ENCODE results near the gene GFRA1. TPM values are rescaled to one million over a fixed set of nuclear protein-coding genes. Genes with fewer than 3 reads are reported as not detected.

GFRA1 gene
- total RNA-seq, 4 donors from 2014 or later, result 57.9 to 104 (median 61.6) TPM

DNA sequence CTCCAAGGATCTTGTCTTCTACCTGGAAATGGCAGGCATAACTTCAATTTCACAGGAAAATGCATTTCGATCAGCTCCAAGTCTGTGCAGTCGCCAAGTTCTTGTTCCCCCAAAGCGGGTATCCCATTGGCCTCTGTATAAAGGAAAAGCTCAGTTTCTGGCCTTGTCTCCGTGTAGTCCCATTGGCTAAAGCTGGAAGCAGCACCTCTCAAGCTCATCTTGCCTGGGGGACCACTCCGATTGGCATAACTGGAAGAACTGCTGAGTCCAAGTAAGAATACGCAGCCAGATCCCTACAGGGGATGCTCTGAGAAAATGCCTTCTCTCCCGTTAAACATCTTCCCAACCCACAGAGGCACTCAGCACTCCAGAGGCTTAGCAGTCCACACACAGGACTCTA is 205.2 kb downstream of the GFRA1 start:
- DNase-seq (ENCODE audit: low spot score in 2 of 2), result no peak
- Histone ChIP-seq H3K9me3 (no peaks in the 10 kb centered on the region), H3K36me3 (no peaks in the 10 kb centered on the region), H3K27me3 (no peaks in the 10 kb centered on the region), H3K4me1 (no peaks in the 10 kb centered on the region), H3K27ac (no peak overlapping the region), H3K4me3 (no peak overlapping the region)
- 83 to 89% methylated on average over 7 of the region's 7 CpGs for WGBS, 2 donors
- TF ChIP-seq, protein P1, sequence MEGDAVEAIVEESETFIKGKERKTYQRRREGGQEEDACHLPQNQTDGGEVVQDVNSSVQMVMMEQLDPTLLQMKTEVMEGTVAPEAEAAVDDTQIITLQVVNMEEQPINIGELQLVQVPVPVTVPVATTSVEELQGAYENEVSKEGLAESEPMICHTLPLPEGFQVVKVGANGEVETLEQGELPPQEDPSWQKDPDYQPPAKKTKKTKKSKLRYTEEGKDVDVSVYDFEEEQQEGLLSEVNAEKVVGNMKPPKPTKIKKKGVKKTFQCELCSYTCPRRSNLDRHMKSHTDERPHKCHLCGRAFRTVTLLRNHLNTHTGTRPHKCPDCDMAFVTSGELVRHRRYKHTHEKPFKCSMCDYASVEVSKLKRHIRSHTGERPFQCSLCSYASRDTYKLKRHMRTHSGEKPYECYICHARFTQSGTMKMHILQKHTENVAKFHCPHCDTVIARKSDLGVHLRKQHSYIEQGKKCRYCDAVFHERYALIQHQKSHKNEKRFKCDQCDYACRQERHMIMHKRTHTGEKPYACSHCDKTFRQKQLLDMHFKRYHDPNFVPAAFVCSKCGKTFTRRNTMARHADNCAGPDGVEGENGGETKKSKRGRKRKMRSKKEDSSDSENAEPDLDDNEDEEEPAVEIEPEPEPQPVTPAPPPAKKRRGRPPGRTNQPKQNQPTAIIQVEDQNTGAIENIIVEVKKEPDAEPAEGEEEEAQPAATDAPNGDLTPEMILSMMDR (IDR thresholded peaks at IDR 0.05), result no peak
- TF ChIP-seq POLR2A (IDR thresholded peaks at IDR 0.05) (no peak), EP300 (IDR thresholded peaks at IDR 0.05) (no peak)

DNA sequence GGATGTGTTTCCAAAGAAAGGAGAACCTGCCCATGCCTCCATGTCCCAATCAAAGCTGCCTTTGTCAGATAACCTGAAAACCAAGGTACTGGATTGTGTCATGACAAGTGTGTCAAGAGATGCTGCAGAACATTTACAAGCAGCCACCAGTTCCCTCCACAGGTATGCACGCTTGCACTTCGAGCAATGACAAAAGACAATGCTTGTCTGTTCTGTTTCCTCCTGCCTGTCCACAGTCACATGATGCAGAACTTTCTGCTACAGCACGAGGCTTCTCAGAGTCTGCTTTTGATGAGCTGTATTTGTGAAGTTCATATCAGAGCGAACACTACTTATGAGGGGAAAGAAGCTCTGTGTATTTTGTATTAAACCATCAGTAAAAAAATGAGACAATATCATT is 209.9 kb downstream of the GFRA1 start:
- TF ChIP-seq POLR2A (IDR thresholded peaks at IDR 0.05) (no peak), EP300 (IDR thresholded peaks at IDR 0.05) (no peak)
- TF ChIP-seq, protein P1 (IDR thresholded peaks at IDR 0.05), result no peak
- Histone ChIP-seq H3K4me3 (no peak overlapping the region), H3K9me3 (no peaks in the 10 kb centered on the region), H3K27ac (no peak overlapping the region), H3K36me3 (no peaks in the 10 kb centered on the region), H3K4me1 (no peaks in the 10 kb centered on the region), H3K27me3 (no peaks in the 10 kb centered on the region)
- WGBS, 2 donors, result 71 to 74% methylated on average over 4 of the region's 4 CpGs
- DNase-seq (ENCODE audit: low spot score in 2 of 2), result no peak

DNA sequence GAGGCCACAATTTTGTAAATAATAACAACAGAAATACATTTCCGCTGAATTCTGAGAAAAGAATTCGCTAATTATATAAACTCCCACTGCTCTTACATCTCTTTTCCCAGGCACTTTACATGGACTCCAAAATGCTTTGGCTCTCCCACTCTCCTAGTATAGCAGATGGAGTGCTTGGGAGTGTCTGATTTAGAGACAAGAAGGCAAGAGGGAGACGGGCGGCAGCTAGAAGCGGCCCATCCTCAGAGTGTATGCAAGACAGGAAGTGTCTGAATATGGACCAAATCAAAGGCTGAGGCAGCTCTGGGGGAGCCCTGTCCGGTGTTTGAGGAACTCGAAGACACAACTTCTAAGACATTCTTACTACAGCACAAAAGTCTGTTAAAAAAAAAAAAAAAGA is 212.1 kb downstream of the GFRA1 start:
- no peaks in the 10 kb centered on the region for H3K27me3 ChIP-seq
- no peak overlapping the region for H3K27ac ChIP-seq
- WGBS, 2 donors, result 69 to 80% methylated on average over 7 of the region's 7 CpGs
- TF ChIP-seq, protein P1 (IDR thresholded peaks at IDR 0.05), result no peak
- TF ChIP-seq POLR2A (IDR thresholded peaks at IDR 0.05) (no peak), EP300 (IDR thresholded peaks at IDR 0.05) (no peak)
- H3K9me3 ChIP-seq, result no peaks in the 10 kb centered on the region
- no peak overlapping the region for H3K4me3 ChIP-seq
- no peaks in the 10 kb centered on the region for H3K36me3 ChIP-seq
- DNase-seq (ENCODE audit: low spot score in 2 of 2), result no peak
- no peaks in the 10 kb centered on the region for H3K4me1 ChIP-seq

DNA sequence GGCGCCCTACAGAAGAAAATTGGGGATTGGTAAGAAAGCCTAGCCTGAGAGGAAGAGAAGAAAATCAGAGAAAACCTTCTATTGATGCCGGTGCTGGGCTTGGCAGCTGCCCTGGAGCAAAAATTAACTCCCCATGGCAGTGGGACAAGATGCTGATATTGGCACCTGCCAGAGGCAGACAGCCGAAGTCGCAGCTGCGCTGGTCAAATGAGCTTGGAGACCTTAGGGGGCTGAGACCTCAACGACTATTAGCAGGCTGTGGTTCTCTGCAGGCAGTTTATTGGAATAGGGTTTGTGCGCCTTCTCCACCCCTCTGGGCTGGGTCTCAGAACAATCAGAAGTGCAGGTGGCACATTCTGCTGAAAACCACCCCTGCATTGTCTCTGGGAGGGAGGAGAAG is 213.7 kb downstream of the GFRA1 start:
- H3K27ac ChIP-seq, result no peak overlapping the region
- no peak for DNase-seq (ENCODE audit: low spot score in 2 of 2)
- no peaks in the 10 kb centered on the region for H3K27me3 ChIP-seq
- no peaks in the 10 kb centered on the region for H3K36me3 ChIP-seq
- no peaks in the 10 kb centered on the region for H3K9me3 ChIP-seq
- H3K4me3 ChIP-seq, result no peak overlapping the region
- TF ChIP-seq POLR2A (IDR thresholded peaks at IDR 0.05), result no peak
- H3K4me1 ChIP-seq, result no peaks in the 10 kb centered on the region
- WGBS, 2 donors, result 80 to 83% methylated on average over 7 of the region's 7 CpGs

DNA sequence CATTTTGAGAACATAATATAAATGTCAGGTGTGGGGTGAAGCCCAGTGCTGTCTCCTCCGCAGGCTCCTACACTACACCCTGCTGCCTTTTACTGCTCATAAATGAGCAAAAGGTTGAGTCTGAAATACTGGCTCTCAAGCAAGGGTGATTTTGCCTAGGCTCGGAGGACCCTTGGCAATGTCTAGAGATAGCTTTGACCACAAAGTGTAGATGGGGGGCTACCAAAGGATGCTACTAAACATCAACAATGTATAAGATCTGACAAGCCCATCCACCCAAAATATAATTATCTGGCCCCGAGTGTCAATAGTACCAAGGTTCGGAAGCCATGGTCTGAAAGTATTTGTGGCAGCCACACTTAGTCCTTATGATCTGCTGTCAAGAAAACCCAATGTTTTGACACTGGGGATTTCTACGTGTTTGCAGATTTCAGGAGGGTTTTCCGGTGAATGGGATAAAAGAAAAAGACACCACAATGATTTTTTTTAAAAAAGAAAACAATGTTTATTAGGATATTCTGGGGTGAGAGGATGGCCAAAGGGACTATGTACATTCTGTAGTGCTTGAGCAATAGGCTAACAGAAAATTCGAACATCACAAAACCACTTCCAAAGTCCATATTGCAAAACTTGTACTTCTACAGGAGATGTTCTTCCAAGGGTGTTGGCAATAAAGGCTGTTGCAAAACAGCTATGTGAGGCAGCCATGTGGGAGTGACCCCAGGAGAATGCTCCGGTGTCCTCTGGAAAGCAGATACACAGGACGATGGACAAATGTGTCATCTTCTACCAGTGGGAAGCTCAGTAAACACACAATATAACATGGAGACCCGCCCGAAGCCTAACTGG is 216.3 kb downstream of the GFRA1 start:
- Histone ChIP-seq H3K4me1 (no peaks in the 10 kb centered on the region), H3K27me3 (no peaks in the 10 kb centered on the region), H3K4me3 (no peak overlapping the region), H3K36me3 (no peaks in the 10 kb centered on the region), H3K9me3 (no peaks in the 10 kb centered on the region), H3K27ac (no peak overlapping the region)
- 84 to 90% methylated on average over 11 of the region's 11 CpGs for WGBS, 2 donors
- DNase-seq (ENCODE audit: low spot score in 2 of 2), result peak in 1 of 2 donors; percentile 54
- TF ChIP-seq POLR2A (IDR thresholded peaks at IDR 0.05) (no peak), EP300 (IDR thresholded peaks at IDR 0.05) (peak in 1 of 2 donors; percentile 81)
- TF ChIP-seq, protein P1 (IDR thresholded peaks at IDR 0.05), result no peak
